ENCODE results near the gene WFS1. TPM values are rescaled to one million over a fixed set of nuclear protein-coding genes. Genes with fewer than 3 reads are reported as not detected.

WFS1 gene
- polyA plus RNA-seq, 1 donor, result 22.9 TPM

GRCh38 chr4:6280365-6280996 lies 10.8 kb downstream of the WFS1 start:
- no peak for DNase-seq

GRCh38 chr4:6281436-6282313 lies 12.0 kb downstream of the WFS1 start:
- DNase-seq, result no peak

- no peak for DNase-seq
These were observed 12.7 kb downstream of the WFS1 start for GRCh38 chr4:6282314-6282771.

GRCh38 chr4:6283282-6283681 lies 13.6 kb downstream of the WFS1 start:
- no peak for DNase-seq

DNA sequence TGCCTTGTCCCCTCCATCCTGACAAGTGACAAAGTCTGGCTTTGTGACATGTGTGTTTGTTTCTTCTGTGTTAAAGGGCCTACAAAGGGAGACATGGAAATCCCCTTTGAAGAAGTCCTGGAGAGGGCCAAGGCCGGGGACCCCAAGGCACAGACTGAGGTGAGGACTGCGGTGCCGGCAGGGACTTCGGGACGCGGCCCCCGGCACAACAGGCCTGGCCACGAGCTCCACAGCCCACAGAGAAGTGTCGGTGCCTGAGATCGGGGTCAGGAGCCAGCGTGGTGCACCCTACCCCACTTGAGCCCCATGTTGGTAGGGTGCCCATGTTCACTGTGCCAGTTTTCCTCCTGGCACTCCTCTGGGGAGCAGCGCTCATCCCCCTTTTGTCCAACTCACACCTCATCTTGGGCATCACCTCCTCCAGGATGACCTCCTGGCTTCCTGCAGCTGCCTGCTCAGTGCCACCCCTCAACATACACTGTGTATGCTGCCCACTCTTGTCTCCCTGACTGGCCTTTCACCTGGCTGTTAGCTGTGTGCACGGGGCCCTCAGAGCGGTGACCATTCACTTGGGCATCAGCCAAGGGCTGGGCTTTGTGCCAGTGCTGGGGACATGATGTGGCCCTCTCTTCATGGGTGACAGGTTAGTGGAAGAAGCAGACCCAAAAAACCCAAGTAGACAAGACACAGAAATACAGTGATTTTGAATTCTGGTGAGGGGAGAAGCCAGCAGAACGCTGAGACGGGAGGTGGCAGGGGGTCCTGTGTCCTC lies 17.6 kb downstream of the WFS1 start:
- no peak for DNase-seq

GRCh38 chr4:6288342-6288741 lies 18.7 kb downstream of the WFS1 start:
- DNase-seq, result no peak

- no peak for DNase-seq
These were observed 19.2 kb downstream of the WFS1 start for GRCh38 chr4:6288871-6289270.

DNA sequence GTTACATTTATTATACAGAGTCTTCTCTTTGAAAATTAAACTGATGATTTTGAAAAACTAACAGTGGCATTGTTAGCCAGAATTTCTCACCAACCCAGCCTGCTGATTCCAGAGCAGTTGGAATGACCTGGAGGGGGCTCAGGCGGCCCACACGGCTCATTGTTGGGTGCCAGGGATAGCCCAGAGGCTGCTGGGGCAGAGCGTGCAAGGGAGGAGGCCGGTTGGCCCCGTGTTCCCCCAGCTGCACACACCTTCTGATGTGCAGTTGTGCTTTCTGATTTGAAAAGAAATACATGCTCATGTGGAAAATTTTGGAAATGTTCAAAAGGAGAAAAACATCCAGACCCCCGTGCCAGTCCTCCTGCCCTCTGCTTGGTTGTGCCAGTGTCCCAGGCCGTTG lies 20.6 kb downstream of the WFS1 start:
- DNase-seq, result no peak

DNA sequence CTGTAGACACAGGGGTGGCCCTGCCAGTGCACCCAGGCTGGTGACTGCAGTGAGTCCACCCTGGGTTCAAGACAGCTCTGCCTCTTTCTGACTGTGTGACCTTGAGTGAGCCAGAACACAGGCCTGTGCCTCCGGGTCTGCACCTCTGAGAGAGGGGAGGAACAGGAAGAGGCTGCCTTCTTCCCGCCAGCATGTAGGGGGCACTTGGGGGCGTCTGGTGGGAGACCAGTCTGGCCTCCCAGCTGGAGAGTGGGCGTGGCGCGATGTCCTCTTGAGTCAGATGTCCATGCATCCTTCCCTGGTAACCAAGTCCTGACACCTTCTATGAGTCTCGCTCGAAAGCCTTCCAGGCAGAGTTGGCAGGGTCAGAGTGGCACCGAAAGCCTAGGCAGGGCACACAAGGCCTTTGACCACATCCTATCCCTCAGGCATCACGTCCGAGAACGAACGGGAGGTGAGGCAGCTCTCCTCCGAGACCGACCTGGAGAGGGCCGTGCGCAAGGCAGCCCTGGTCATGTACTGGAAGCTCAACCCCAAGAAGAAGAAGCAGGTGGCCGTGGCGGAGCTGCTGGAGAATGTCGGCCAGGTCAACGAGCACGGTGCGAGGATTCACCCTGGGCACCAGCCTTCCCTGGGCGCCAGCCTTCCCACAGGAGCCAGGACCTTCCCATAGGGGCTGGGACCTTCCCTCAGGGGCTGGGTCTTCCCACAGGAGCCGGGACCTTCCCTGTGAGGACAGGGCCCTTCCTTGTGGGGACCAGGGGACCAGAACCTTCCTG lies 21.3 kb downstream of the WFS1 start:
- no peak for DNase-seq

DNA sequence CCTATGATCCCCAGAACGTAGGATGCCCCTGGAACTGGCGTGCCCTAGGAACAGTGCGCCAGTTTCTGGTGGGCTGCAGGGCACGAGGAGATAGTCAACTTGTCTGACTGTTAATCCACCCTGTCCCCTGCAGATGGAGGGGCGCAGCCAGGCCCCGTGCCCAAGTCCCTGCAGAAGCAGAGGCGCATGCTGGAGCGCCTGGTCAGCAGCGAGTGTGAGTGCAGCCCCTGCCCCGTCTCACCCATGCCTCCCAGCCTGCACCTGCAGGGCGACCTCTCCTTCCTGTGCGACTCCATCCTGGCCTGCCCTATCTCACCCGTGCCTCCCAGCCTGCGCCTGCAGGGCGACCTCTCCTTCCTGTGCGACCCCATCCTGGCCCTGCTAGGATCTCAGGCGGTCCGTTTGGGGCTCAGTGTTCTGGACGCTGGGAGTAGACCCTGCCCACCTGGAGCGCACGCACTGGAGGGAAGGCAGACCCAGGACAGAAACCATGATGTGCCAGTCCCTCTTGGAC lies 22.2 kb downstream of the WFS1 start:
- no peak for DNase-seq

GRCh38 chr4:6292376-6293096 lies 22.9 kb downstream of the WFS1 start:
- no peak for DNase-seq

DNA sequence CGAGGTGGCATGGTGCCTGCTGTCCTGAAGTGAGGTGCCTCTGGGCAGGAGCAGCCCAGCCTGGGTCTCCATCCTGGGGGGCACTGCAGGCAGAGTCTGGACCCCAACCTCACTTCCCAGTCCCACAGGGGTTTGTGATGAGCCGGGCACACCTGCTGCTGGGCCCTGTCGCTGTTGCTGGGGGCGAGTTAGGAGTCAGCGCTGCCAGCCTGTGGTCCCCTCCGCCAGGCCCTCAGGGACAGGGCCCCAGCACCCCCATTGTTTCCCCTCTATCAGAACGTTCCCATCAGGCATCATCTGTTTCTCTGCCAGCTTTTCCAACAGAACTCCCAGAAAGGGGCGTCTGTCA lies 23.4 kb downstream of the WFS1 start:
- DNase-seq, result no peak

DNA sequence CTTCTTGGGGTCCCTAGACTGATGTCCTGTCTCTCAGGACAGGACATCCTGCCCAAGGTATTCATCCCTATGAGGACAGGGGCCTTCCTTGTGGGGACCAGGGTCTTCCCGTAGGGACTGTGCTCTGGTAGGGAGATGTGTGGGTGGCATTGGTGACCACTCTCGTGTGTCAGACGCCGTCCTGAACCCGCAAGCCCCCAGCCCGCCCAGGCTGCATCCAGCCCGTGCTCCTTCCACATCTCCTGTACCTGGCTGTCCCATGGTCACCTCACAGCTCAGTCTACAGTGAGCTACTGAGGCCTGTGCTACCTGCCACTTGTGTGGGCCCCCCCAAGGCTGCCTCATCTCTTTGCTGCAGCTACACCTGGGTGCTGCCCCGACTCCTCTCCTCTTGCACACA lies 24.0 kb downstream of the WFS1 start:
- no peak for DNase-seq

DNA sequence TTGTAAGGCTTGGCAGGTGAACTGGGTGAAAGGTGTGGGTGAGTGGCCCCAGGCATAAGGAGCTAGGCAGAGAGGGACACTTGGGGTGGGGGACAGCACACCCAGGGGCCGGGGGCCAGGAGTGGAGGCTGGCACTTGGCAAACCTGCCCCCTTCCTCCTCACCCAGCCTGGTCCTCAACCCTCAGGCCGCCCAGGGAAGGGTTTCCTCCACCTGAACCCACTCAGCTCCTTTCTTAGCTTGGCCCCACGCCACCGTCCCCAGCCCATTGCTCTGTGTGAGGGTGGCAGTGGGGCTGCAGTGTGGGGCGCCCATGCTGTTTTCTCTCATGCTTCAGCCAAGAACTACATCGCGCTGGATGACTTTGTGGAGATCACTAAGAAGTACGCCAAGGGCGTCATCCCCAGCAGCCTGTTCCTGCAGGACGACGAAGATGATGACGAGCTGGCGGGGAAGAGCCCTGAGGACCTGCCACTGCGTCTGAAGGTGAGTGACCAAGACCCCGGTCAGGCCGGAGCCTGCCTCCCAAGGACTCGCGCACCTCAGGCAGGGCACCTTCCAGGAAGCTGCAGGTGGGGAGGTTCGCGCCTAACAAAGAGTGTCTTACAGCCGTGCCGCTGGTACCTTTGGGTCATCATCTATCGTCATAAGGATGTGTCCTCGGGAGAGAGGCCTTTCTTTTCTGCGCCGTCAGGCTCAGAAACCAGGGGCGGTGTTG lies 25.2 kb downstream of the WFS1 start:
- no peak for DNase-seq

DNA sequence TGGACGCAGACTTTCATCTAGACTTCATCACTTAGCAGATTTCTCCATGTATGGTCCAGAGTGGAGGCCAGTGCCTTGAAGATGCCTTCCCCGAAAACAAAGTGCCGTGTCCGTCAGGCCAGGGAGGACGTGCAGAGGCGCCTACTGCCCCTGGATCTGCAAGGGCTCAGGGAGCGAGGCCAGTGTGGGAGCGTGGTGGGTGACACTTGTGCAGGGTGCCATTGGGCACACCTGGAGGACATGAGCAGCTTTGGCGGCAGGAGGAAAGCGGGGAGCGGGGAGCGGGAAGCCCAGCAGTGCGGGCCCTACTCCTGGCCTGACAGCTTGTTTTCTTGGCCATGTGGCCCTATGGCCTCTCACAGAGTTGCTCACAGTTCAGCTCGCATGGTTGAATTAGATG lies 25.8 kb downstream of the WFS1 start:
- no peak for DNase-seq

DNA sequence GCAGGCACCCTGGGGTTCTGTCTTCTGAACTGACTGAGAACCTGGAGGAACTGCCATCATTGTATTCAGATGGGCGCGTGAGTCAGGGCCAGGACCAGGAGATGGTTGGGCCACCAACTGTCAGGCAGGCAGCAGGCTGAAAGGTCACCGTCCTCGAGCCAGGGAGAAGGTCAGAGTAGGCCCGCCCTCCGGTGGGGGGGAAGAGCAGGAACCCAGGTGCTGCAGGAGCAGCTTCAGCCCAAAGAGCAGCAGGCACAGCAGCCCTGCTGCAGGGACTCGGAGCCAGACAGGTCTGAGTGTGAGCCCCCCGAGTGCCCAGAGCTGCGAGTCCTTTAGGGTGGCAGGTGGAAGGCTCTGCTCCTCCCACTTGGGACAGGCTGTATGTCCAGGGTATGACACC lies 26.4 kb downstream of the WFS1 start:
- DNase-seq, result no peak

GRCh38 chr4:6297266-6297815 lies 27.7 kb downstream of the WFS1 start:
- DNase-seq, result no peak

GRCh38 chr4:6298035-6298434 lies 28.4 kb downstream of the WFS1 start:
- no peak for DNase-seq

- no peak for DNase-seq
These were observed 29.2 kb downstream of the WFS1 start for GRCh38 chr4:6298852-6299251.

GRCh38 chr4:6299875-6300274 lies 30.2 kb downstream of the WFS1 start:
- no peak for DNase-seq

DNA sequence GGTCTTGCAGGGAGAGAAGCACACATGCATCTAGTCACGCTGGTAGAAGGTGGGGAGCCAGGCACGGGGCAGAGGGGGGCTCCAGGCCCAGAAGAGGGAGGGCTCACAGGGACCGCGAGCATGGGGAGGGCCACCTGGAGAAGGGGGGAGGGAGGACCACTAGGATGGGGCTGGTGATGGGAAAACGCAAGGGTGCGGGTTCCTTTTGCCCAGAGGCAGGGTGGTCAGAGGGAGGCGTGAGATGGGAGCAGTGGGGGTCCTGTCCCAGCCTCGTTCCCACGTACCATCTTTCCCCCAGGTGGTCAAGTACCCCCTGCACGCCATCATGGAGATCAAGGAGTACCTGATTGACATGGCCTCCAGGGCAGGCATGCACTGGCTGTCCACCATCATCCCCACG lies 30.7 kb downstream of the WFS1 start:
- no peak for DNase-seq
